Stimulated activated CD8-positive, alpha-beta memory T cell treated with anti-CD3 and anti-CD28 coated beads, Interleukin-4, amount 100 ng/mL, for 1 hour (primary cell): ENCODE data around the gene DPP6.

Experiments
- DNase-seq, 2 donors: peaks; one replicate each; pipeline ENCODE4 v3.0.0-alpha.2; 2020; ENCODE audit warnings: low read depth in 2 of 2, low spot score in 1 of 2

Gene DPP6

GRCh38 chr7:154854836-154855235, 802.6 kb downstream of the DPP6 start:
- DNase-seq: no peak

GRCh38 chr7:154855366-154855765, 803.2 kb downstream of the DPP6 start:
- DNase-seq: no peak

- no peak for DNase-seq
These were observed 804.5 kb downstream of the DPP6 start for GRCh38 chr7:154856733-154857132.

GRCh38 chr7:154857240-154857639, 805.0 kb downstream of the DPP6 start:
- no peak for DNase-seq

GRCh38 chr7:154857728-154858681, 805.8 kb downstream of the DPP6 start:
- no peak for DNase-seq

- no peak for DNase-seq
These were observed 806.8 kb downstream of the DPP6 start for GRCh38 chr7:154858836-154859537.

DNA sequence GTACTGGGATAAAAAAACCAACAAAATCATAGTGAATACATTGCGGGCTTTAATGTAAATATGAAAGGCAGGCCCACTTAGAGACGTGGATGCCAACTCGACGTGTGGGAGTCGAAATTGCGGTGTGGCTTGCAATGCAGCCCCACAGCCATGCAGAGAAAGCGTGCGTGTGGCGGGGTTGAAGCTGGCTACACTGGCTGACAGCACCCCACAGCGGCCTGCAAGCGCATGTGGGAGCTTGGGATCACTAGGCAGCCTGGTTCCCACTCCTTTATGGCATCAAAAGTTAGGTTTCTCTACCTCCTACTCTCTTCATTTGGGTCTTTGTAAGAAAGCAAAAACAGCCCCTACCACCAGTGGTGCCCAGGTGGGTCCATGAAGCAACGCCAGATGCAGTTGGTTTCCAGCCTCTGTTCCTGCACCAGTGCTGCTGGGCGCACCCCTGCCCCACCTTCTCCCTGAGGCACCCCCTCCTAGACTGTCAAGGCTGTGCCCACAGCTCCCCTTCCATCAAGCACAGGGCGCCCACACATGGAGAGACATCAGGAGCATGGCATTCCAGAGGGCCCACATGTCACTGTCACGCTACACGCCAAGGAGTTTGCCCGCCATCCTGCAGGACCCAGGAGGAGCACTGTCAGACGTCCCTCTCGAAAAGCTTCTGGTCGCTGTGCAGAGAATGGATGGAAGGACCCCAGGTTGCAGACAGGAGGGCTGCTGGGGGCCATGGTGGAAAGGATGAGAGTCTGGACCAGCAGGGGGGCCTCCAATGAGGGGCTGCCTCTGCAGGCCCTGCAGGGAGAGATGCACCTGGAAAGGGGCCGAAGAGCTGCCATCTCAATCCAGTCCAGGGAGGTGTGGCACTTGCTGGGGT, 807.8 kb downstream of the DPP6 start:
- DNase-seq: no peak

DNA sequence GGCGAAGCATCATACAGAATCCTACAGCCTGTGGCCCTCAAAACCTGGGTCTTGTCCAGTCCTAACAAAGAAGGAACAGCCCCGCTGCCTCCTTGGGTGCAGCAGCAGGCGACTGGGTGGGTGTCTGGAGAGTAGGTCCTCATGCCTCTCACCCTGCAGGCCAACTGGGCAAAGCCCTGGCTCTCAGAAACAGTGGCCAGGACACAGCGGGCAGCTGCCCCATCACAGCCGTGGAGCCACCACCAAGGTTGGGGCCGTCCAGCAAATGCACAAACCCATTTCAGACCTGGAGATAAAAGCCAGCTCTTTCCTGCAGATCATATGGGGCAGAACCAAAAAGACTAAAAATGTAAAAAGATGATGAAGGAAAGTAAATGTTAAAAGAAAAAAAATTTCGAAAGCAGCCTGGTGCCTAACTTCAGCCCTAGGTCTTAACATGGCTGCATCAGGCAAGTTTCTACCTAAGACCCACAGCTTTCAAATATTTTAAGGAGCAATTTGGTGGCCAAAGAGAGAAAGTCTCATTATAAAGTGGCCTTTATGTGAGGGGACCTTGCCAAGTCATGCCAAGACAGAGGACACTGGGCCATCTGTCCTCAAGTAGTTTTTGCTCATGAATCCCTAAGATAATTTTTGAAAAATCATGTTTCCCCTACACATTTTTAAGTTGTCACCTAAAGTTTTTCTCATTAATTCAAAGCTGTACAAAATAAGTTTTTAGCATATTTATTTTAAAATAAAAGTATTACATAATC, 808.6 kb downstream of the DPP6 start:
- DNase-seq: no peak

DNA sequence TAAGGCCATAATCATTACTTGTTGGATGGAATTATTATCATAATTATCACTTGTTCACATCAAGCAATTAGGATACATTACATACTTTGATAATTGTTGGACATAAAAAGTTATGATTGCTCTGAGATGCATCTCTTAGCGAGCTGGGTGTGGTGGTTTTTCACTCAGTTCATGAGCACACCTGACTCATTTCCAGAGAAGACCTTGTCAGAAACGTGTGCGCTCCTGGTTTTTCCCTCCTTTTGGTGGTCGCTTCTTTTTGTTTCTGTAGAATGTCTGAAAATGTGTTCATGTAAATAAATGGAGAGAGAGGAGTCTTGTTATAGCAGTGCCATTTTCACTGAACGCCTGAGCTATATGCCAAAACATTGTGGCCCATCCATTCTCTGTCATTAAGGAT, 809.4 kb downstream of the DPP6 start:
- no peak for DNase-seq

- no peak for DNase-seq
These were observed 810.1 kb downstream of the DPP6 start for GRCh38 chr7:154862153-154862791.

DNA sequence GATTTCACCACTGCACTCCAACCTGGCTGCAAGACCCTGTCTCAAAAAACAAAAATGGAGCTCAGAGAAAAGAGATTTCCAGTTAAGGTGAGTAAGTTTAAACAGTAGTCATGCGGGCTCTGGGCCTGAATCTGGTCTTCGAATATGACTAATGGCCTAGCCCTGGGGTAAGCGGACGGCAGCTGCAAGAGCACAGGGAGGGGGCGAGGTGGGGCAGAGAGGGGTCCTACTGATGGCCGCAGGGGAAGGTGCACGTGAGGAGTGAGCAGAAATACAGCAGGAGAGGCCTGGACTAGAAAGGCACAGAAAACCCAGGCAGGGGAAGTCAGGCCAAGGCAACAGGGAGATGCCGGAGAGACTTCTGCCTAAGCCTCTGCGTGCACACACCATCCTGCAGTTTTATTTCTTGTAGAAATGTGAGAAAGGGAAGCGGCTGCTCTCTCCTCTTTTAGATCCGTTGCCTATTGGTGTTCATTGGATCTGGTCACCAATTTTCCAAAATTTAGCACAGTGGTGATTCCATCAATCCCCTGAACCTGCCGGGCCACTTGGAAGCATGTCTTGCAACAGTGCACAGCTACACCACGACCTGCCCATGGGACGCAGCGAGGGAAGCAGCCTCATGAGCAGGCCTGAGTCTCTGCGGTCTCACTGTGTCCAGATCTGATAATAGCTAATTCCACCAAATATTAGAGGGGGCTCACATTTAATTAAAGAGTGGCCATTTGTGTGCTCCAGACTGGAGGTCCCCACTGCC, 811.7 kb downstream of the DPP6 start:
- DNase-seq: no peak

- DNase-seq: no peak
These were observed 812.3 kb downstream of the DPP6 start for GRCh38 chr7:154864523-154864891.

- DNase-seq: no peak
These were observed 813.9 kb downstream of the DPP6 start for GRCh38 chr7:154865984-154866685.

DNA sequence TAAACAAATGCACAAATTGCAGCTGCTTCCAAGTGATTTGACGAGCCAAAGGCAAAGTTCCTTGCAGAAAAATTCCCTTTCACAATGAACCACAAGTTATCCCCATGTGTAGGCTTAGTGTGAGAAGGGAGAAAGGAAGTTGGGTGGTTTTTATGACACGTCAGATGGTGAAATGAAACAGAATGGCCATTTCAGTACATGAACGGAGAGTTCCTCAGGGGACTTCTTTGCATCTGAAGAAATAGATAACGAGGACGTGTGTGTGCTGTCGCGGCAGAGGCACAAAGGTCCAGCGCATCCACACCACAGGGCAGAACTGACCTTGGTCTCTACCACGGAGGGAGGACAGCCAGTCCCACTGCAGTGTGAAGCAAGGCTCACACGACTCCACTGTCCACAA, 814.9 kb downstream of the DPP6 start:
- DNase-seq: no peak

DNA sequence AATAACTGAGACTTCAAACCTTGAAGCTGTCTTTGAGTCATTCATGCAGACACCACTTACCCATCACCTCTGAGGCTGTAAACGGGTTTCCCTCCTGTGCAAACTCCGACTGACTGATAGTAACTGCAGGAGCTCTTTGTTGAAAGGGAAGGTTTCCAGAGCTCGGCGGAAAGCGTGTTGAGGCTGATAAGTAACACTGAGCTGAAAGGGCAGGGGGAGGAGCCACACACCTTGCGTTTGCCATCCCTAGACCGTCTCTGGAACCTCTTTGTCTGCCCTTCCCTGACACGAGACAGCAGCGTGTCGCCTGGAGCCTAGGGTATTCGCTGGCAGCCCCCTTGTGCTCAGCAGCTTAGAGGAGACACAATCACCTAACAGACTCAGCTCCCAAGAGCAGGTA, 816.7 kb downstream of the DPP6 start:
- DNase-seq: no peak

GRCh38 chr7:154869436-154869835, 817.2 kb downstream of the DPP6 start:
- no peak for DNase-seq

DNA sequence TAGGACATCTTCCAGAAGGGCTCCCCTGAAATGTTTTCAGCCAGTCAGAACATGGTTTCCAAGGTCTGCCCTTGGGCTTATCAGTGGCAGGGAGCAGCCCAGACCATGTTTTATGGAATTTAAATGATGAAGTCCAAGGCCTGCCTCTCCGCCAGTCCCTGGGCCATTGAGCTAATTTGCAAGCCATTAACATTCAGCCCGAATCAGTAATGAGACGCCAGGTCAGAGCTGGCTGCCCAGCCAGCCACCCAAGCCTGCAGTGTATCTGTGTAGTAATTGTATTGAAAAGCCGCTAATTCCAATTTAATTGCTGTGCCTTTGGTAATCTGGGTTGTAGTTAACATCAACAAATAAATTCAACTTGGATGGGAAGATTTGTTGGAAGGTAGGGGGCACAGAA, 819.3 kb downstream of the DPP6 start:
- DNase-seq: no peak

DNA sequence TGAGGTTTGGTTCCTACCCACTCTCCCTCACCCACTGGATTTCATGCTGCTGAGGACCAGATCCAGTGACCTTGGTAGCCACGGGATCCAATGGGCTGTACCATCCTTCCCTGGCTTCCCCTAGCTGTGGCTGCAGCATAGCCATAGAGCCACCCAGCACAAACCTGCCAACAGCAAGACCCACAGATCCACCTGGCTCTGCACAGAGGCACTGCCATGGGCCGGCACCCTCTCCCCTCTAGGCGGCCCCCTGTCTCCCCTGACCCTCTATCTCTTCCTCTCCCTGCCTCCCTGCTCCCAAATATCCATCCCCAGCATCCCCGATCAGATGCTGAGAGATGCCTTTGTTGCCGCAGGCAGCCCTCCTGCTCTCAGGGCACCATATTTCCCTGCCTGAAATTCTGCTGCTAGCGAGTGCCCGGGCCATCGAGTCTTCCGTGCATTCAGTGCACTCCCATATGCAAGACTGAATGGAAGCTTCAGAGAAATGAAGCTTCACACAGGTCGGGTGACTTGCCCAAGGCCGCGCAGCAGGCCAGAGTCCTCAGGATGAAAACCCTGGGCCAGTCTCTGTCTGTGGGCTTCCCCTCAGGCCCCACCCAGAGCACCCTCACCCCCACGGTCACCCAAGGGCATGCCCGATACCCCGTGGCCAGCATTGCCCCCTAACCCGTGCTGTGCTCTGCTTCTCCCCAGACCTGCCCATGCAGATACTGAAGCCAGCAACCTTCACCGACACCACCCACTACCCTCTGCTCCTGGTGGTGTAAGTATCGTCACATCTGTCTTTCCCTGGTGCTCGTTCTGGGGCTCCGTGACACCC, 819.9 kb downstream of the DPP6 start:
- DNase-seq: no peak
